Stimulated activated CD8-positive, alpha-beta memory T cell treated with anti-CD3 and anti-CD28 coated beads, Interleukin-12 subunit alpha, Interleukin-12 subunit beta, amount 100 ng/mL, for 4 hours (primary cell): ENCODE data around the gene TAS2R38.

Experiments used
- DNase-seq: peaks from one replicate; pipeline ENCODE4 v3.0.0-alpha.2; 2020; ENCODE audit warnings: low read depth

Gene TAS2R38

GRCh38 chr7:141976524-141977245 is 3.1 kb upstream of the TAS2R38 start:
- DNase-seq, result no peak

GRCh38 chr7:141975806-141976523 is 2.4 kb upstream of the TAS2R38 start:
- peak; percentile 46 for DNase-seq

- no peak for DNase-seq
Observed at GRCh38 chr7:141974831-141975230, 1.3 kb upstream of the TAS2R38 start.

- no peak for DNase-seq
Observed at GRCh38 chr7:141960687-141961422, 12.7 kb downstream of the TAS2R38 start.

DNA sequence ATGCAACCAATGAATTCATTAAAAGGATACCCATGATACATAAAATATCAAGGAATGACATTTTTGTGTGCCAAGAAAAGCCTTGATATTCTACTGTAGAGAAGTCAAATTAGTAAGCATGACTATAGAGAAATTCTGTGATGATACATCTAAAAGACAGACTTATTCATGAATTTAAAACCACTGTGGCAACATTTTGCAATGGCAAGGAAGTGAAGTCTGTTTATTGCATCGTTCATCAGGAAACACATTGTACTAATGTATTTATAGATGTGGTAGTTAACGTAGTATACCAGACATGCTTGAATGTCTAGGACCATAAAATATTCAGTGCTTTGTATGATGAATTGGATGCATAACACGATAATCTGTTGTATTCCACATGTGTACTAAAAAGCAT is 17.5 kb downstream of the TAS2R38 start:
- DNase-seq, result no peak

DNA sequence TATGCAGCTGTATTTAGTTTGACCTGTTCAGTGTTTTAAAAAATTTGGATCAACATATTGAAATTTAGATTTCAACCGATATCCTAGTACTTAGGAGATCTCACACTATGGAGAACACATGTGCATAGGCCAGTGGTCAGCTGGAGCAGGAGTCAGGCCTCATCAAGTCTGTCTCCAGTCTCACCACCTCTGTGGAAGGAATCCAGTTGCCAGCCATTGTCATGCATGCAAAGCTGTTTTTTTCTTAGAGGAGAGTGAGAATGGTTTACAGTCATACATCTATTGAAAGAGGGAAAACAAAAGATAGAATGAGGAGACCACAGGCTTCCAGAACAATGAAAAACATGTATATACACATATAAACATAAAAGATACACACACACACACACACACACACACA is 19.2 kb downstream of the TAS2R38 start:
- no peak for DNase-seq

GRCh38 chr7:141952461-141952860 is 21.1 kb downstream of the TAS2R38 start:
- no peak for DNase-seq

GRCh38 chr7:141950806-141951205 is 22.8 kb downstream of the TAS2R38 start:
- no peak for DNase-seq

DNA sequence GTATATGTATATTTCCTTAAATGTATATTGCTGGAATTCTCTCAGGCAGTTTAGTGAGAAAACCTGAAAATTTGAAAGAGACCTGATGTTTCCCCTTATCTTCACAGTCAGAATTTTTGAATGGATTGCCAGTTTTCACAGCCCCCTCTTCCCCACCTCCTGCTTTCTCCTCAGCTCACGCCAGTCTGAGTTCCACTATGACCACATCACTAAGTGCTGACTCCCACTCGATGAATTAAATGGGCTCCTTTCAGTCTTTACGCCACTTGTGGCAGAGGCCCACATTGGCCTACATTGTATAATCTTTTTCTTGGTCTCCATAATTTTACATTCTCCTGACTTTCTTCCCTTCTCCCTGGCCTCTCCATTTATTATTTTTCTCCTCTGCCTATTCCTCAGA is 23.7 kb downstream of the TAS2R38 start:
- DNase-seq, result no peak

DNA sequence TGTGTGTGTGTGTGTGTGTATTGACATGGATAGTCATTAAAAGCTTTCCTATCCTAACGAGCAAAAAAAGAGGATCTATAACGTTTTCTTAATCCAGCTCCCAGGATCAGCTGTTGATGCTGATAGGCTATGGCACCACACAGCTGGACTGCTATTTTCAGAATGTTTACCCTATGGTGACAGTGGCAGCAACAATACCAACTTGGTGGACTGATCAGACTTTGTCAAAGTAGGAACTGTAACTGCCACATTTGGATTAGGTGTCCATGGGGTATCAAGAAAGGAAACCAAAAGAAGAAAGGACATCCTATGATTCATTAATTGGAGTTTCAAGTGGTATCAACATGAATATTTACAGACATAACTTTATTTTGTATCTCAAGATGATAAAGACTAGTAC is 24.1 kb downstream of the TAS2R38 start:
- no peak for DNase-seq

GRCh38 chr7:141949021-141949420 is 24.6 kb downstream of the TAS2R38 start:
- DNase-seq, result no peak

GRCh38 chr7:141946796-141947195 is 26.8 kb downstream of the TAS2R38 start, which contains the start of gene CLEC5A:
Gene CLEC5A, minus strand, starts transcription at chr7:141946974. Its CDS starts 682 bp downstream, at chr7:141946292.
- DNase-seq, result no peak

DNA sequence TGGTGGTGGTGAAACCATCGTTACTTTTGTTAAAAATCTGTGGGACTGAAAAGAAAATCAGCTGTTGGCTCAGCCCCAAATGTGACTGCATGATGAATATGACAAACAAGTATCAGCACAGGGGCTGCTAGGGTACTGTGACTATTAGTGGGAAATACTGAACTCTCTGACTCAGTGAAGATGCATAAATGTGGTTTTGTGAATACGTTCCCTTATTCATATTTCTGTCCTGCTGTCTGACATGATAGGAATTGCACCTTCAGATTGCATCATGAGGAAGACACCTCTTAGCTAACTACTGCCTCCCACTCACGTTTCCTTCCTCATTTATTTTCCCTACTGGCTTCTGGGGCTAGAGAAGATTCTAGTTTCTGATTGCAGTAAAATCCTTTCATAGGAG is 28.2 kb downstream of the TAS2R38 start:
- DNase-seq, result no peak

GRCh38 chr7:141944811-141945210 is 28.8 kb downstream of the TAS2R38 start:
- DNase-seq, result no peak

DNA sequence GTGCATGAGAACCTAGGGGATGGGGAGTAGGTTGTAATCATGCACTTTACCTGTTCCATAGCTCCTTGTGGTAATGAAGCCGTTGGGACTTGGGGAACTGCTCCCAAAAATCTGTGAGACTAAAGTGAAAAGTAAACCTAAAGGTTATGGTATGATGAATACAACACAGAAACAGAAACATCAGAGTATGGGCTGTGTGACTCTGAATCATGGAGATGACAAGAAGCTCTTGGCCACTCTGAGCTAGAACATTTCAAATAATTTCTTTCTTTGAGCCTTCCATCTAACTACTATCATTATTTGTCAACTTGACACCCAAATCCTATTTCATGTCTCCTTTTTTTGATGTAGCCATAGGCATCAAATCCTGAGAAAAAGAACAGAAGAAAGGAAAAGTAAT is 29.7 kb downstream of the TAS2R38 start:
- DNase-seq, result no peak

GRCh38 chr7:141941075-141941474 is 32.5 kb downstream of the TAS2R38 start:
- no peak for DNase-seq

- no peak for DNase-seq
Observed at GRCh38 chr7:141930211-141930610, 43.4 kb downstream of the TAS2R38 start.

DNA sequence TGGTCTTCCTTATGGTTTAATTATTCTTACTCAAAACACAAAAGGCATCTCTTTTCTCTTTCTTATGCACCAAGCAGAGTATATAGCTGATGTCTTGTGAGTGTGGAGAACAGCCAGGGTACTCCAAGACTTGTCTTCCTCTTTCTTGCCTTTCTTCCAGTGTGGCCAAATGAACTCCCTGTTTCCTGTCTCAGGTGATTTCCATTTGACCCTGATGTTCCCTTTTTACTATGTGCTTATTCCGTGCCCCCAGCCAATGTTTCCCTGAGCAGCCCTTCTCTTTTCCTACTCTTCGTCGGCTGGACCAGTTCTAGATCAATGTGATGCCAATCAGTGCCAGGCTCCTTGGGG is 44.8 kb downstream of the TAS2R38 start:
- DNase-seq, result no peak

DNA sequence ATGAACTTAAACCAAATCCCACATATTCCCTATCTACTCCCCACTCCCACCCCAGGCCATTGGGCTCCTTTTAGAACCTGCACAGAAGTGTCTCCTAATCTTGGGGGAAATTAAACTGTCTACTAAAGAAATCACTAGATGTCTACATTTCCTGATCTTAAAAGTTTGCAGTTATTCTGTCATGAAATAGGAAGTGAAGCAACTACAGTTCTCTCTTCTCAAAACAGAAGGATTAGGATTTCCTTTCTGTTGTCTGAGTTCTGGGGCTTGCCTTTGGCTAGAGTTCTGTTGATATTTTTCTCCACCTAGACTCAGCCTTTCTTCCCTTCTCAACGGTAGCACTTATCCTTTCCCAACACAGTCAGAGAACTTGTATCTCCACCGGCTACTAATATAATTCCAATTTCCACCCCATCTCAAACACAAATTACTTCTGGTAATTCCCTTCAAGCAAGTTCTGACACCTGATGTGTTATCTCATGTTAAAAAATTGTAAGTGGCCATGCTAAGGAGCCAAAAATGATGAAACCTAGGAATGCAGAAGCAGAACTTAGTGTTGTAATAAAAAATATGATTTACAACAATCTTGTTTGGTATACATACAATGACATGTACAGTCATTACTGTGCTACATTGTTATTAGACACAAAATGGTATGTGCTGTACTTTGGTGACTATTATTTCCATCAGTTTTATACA is 45.3 kb downstream of the TAS2R38 start:
- DNase-seq, result no peak
